K562 (cell line): ENCODE measurements around the gene NUP205. TPM values are rescaled to one million over a fixed set of nuclear protein-coding genes. Genes with fewer than 3 reads are reported as not detected.

Experiments used
- ATF2 ChIP-seq: sonication (generic); formaldehyde crosslinking; IDR thresholded peaks from 2 replicates; pipeline ENCODE4 v1.8.1; 2022; ENCODE audit warnings: missing genetic modification reagents
- CSDE1 ChIP-seq, 2 experiments: fragments of 450-650 bp; IDR thresholded peaks; 2 replicates each; pipeline ENCODE4 v1.6.1; 2016; ENCODE audit warnings: mild to moderate bottlenecking in 1 of 2
- HDAC3 ChIP-seq: fragments of 450-650 bp; IDR thresholded peaks from 2 replicates; pipeline ENCODE4 v1.6.1; 2018; ENCODE audit warnings: borderline replicate concordance, mild to moderate bottlenecking, moderate library complexity; ENCODE audit not compliant: partially characterized antibody
- KDM1A ChIP-seq, 2 experiments: fragments of 450-650 bp; IDR thresholded peaks; 2 replicates each; pipeline ENCODE4 v1.6.1; 2016; ENCODE audit warnings: mild to moderate bottlenecking in 2 of 2
- NCOA2 ChIP-seq, 2 experiments: fragments of 450-650 bp; IDR thresholded peaks; 2 replicates each; pipeline ENCODE4 v1.6.1; 2018; ENCODE audit warnings: mild to moderate bottlenecking in 2 of 2, moderate library complexity in 1 of 2; ENCODE audit not compliant: partially characterized antibody in 2 of 2
- SMARCC2 ChIP-seq: fragments of 450-650 bp; IDR thresholded peaks from 2 replicates; pipeline ENCODE4 v1.6.1; 2017; ENCODE audit warnings: antibody characterized with exemption, moderate library complexity, mild to moderate bottlenecking, low read depth
- SMARCE1 ChIP-seq: fragments of 450-650 bp; IDR thresholded peaks from 2 replicates; pipeline ENCODE4 v1.7.1; 2016; ENCODE audit warnings: mild to moderate bottlenecking
- TBL1XR1 ChIP-seq, 2 experiments: IDR thresholded peaks; 2 replicates each; pipeline ENCODE4 v1.6.1; 2012; ENCODE audit warnings: improper control_type of control experiment in 2 of 2, low read length in 2 of 2, mild to moderate bottlenecking in 1 of 2
- TFE3 ChIP-seq: fragments of 450-650 bp; formaldehyde crosslinking; IDR thresholded peaks from 2 replicates; pipeline ENCODE4 v1.4.0; 2020; ENCODE audit warnings: mild to moderate bottlenecking, mixed read lengths
- TRIM25 ChIP-seq: fragments of 450-650 bp; IDR thresholded peaks from 2 replicates; pipeline ENCODE4 v1.7.0; 2016; ENCODE audit warnings: borderline replicate concordance
- polyA plus RNA-seq, 8 experiments: library from polyadenylated mRNA; depleted of rRNA in 4 of 8; stranded (reverse) in 5 of 8; unstranded in 3 of 8; fragments of >200 nt; fragmentation: Nextera tagmentation in 2 of 8; fragmentation: Illumina TruSeq in 1 of 8; extraction: Ambion mirVana in 2 of 8; extraction: Trizol in 1 of 8; gene quantifications; 2 replicates each; pipeline versions ENCODE4 v1.2.1 to v1.2.3, GENCODE V29; 2011 to 2014; ENCODE audit warnings: inconsistent platforms in 1 of 8, missing spikeins in 1 of 8
- total RNA-seq, 7 experiments: library from RNA; depleted of rRNA in 6 of 7; stranded (reverse); fragments of >200 nt in 6 of 7; fragmentation: Illumina TruSeq in 2 of 7; extraction: Trizol in 2 of 7; gene quantifications; 2 replicates each; pipeline versions ENCODE4 v1.2.1 to v1.2.3, GENCODE V29; 2011 to 2021; ENCODE audit warnings: low replicate concordance in 1 of 7
- TF ChIP-seq, protein P1 (sequence below), 2 experiments: fragments of 450-650 bp in 1 of 2; sonication (generic) in 1 of 2; formaldehyde crosslinking in 1 of 2; IDR thresholded peaks; 2 replicates each; pipeline versions ENCODE4 v1.7.1 to v1.9.0; 2016 to 2022; ENCODE audit warnings: inconsistent platforms in 1 of 2, mild to moderate bottlenecking in 1 of 2, missing genetic modification reagents in 1 of 2

NUP205 gene
- total and polyA plus RNA-seq, 9 of the 15 experiments (the other 6 are each of a cell fraction or from before 2014, with no cell fraction given) = 101 to 282 (median 193) TPM

DNA sequence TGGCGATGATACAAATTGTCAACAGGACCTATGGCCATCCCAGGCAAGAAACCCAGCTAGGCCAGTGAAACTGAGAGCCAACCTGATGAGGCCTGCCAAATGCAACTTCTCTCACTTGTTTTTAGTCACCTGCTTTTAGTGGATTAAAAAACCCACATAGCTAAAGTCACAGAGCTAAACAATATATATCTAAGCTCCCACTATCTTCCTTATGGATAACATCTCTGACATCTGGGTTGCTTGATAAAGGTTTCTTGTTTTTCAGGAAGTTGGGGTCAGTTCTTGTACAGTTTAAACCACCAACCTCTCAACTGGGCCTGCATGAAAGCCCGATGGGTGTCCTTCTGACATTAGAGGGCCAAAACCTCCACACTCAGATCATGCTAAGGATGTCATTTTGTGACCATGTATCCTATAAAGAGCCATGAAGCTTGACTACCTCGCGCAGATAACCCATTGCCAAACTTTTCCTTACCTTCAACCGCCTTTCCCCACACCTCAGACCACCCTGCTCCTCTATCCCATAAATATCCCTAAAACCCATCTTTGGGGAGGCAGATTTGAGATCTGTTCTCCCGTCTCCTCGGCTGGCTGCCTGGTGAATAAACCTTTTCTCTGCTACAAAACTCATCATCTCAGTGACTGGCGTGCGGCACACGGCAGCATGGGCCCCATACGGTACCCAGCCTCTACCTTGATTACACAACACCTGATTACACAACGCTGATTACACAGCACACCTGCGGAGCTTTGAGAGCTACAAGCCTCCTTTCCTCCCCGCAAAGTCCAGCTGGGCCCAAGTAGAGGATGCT, 103.8 kb downstream of the NUP205 start (continued):
- TF ChIP-seq TFE3 (CRISPR knock-in tag) (no peak), SMARCE1 (peak; percentile 86; the same call in 1 of the 2 replicates), KDM1A (IDR thresholded peaks at IDR 0.05) (peak in 1 of 2 experiments; percentile 8; a peak in 1 of 4 replicates), TRIM25 (peak; percentile 98), ATF2 (CRISPR knock-in tag) (no peak), CSDE1 (IDR thresholded peaks at IDR 0.05) (0 out of 4 replicates have a peak, but pooled peaks of 1 of the 2 experiments have one; percentile 19), TBL1XR1 (IDR thresholded peaks at IDR 0.05; ENCODE audit: low read length in 2 of 2) (no peak), NCOA2 (IDR thresholded peaks at IDR 0.05; ENCODE audit: partially characterized antibody in 2 of 2) (no peak), HDAC3 (peak; percentile 59), SMARCC2 (peak; percentile 75; the same call in 1 of the 2 replicates)
- TF ChIP-seq, protein P1, sequence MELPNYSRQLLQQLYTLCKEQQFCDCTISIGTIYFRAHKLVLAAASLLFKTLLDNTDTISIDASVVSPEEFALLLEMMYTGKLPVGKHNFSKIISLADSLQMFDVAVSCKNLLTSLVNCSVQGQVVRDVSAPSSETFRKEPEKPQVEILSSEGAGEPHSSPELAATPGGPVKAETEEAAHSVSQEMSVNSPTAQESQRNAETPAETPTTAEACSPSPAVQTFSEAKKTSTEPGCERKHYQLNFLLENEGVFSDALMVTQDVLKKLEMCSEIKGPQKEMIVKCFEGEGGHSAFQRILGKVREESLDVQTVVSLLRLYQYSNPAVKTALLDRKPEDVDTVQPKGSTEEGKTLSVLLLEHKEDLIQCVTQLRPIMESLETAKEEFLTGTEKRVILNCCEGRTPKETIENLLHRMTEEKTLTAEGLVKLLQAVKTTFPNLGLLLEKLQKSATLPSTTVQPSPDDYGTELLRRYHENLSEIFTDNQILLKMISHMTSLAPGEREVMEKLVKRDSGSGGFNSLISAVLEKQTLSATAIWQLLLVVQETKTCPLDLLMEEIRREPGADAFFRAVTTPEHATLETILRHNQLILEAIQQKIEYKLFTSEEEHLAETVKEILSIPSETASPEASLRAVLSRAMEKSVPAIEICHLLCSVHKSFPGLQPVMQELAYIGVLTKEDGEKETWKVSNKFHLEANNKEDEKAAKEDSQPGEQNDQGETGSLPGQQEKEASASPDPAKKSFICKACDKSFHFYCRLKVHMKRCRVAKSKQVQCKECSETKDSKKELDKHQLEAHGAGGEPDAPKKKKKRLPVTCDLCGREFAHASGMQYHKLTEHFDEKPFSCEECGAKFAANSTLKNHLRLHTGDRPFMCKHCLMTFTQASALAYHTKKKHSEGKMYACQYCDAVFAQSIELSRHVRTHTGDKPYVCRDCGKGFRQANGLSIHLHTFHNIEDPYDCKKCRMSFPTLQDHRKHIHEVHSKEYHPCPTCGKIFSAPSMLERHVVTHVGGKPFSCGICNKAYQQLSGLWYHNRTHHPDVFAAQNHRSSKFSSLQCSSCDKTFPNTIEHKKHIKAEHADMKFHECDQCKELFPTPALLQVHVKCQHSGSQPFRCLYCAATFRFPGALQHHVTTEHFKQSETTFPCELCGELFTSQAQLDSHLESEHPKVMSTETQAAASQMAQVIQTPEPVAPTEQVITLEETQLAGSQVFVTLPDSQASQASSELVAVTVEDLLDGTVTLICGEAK (IDR thresholded peaks at IDR 0.05) = no peak
- TF ChIP-seq, protein P1 (CRISPR knock-in tag; IDR thresholded peaks at IDR 0.05) = 0 out of 2 replicates have a peak, but pooled peaks have one; percentile 7
